Gastroesophageal sphincter (tissue), 4 donors: ENCODE data around the gene IQCB1. TPM values are rescaled to one million over a fixed set of nuclear protein-coding genes. Genes with fewer than 3 reads are reported as not detected.

Experiments
- total RNA-seq, 4 donors: library from RNA; depleted of rRNA; stranded (reverse); fragments of >200 nt; gene quantifications; one replicate each; pipeline ENCODE4 v1.1.0, GENCODE V29; 2016

IQCB1 gene
- total RNA-seq, 4 donors from 2014 or later: 10.0 to 28.8 (median 17.6) TPM

Other genes starting within 250 kb of the IQCB1 start
- gene FBXO40, start 241.7 kb downstream of the IQCB1 start, total RNA-seq: under 1 TPM in 2 of 4 donors, not detected in 2; 0.08 to 0.16 TPM
- gene HCLS1, start 174.2 kb downstream of the IQCB1 start, total RNA-seq: 10 to 100 TPM; 21.8 to 68.1 (median 28.9) TPM
- gene GOLGB1, start 85.3 kb downstream of the IQCB1 start, total RNA-seq: 10 to 100 TPM; 67.9 to 94.3 (median 76.6) TPM
- 1 to 10 TPM; 2.0 to 4.8 (median 2.1) TPM for gene EAF2, start 149 bp upstream of the IQCB1 start, total RNA-seq
- 1 to 10 TPM in 2 of 4 donors, under 1 TPM in 2; 0.66 to 7.1 (median 2.6) TPM for gene SLC15A2, start 59.3 kb upstream of the IQCB1 start, total RNA-seq
- gene ILDR1, start 187.2 kb upstream of the IQCB1 start, total RNA-seq: under 1 TPM in 1 of 4 donors, not detected in 3; 0.74 TPM
- 1 to 10 TPM; 1.4 to 6.6 (median 3.2) TPM for gene CD86, start 220.3 kb upstream of the IQCB1 start, total RNA-seq